Cerebellar nuclear complex (tissue), 1 donor: Measurements from ENCODE around the gene SLC39A11.
"Not testable (repeated sequence)": the region's sequence is repeated elsewhere in the genome, so short reads cannot be mapped to it uniquely, and the experiment has no call there.

ENCODE experiments used
- DNase-seq, 2 experiments: peaks; one replicate each; lab custom pipeline; 2025; lab: John Stamatoyannopoulos, UW

SLC39A11 gene

GRCh38 chr17:73107191-73107590 lies 14.7 kb upstream of the SLC39A11 start:
- no peak for DNase-seq

DNA sequence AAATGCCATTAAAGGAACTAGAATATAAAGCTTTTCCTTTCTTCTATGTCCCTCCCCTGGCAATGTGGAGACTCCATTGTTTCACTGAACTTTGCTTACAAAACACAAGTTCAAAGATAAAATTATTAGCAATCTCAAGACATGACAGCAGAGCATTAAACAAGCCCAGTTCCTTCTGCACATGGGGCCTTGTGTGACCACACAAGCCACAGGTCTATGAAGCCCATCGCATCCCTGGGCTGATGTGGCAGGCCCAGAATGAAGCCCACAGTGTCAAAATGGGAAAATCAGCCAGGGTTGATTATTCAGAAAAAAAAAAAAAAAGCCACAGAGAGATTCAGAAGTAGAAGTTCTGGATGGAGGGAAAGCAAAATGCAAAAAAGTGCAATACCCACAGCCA lies 12.9 kb upstream of the SLC39A11 start:
- DNase-seq = no peak

GRCh38 chr17:73104450-73104849 lies 12.0 kb upstream of the SLC39A11 start:
- DNase-seq = no peak

GRCh38 chr17:73103641-73104335 lies 11.3 kb upstream of the SLC39A11 start:
- no peak for DNase-seq

DNA sequence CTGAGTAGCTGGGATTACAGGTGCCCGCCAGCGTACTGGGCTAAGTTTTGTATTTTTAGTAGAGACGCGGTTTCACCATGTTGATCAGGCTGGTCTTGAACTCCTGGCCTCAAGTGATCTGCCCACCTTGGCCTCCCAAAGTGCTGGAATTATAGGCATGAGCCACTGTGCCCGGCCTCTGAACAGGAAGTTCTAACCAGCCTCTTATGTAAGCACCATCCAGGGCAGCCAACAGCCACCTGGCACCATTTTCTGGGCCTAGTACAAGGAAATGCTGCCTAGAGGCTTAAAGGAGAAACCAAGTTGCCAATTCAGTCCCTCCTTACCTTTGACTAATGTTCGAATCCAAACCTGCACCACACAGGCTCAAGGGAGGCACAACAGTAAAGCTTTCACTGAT lies 8.5 kb upstream of the SLC39A11 start:
- no peak for DNase-seq

GRCh38 chr17:73100363-73100762 lies 7.9 kb upstream of the SLC39A11 start:
- no peak for DNase-seq

DNA sequence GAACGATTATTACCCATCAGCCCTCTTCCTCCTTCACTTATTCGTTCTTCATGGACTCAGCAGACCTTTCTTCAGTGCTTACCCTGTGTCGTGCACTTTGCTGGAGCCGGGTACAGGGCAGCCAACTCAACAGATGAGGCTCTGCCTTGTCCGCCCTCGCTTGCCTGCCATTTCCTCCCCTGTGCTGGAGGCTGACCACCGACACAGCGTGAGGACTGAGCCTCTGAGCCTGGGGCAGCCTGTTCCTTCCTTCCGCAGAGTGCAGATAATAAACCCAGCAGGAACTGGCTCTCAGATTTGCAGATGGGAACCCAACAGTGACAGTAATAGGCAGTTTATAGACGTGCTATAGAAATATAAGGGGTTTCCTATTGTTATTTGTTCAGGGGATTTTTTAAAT lies 7.0 kb upstream of the SLC39A11 start:
- DNase-seq = peak; percentile 71 to 87

DNA sequence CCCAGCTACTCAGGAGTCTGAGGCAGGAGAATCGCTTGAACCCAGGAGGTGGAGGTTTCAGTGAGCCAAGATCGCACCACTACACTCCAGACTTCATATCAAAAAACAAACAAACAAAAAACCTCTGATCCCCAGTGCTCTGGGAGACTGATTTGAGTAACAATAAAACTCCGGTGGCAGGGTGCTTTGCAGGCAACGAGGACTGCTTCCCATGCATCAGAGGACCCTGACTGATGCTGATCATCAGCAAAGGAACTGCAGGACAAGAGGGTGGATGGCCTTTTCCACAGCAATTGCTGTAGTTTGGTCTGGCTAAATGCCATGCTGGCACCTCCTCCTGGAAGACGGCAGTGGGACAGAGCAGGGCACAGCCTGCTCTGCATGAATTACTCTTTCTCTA lies 6.4 kb upstream of the SLC39A11 start:
- DNase-seq = no peak

- DNase-seq = not testable (repeated sequence)
These were observed 5.7 kb upstream of the SLC39A11 start for GRCh38 chr17:73097973-73098765.

- no peak for DNase-seq
These were observed 4.4 kb upstream of the SLC39A11 start for GRCh38 chr17:73096866-73097265.

GRCh38 chr17:73096211-73096610 lies 3.7 kb upstream of the SLC39A11 start:
- DNase-seq = no peak

DNA sequence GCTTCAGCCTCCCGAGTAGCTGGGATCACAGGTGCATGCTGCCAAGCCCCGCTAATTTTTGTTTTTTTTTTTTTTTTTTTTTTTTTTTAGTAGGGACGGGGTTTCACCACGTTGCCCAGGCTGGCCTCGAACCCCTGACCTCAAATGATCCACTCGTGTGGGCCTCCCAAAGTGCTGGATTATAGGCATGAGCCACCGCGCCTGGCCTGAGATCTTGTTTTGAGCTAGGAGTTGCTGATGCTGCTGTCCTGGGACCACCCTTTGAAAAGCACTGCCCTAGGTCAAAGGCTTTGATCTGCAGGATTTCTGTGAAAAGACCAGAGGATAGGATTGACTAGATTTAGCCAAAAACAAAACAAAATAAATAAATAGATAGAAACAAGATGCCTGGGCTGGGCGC lies 798 bp upstream of the SLC39A11 start:
- DNase-seq = no peak

- no peak for DNase-seq
These were observed 542 bp downstream of the SLC39A11 start for GRCh38 chr17:73091770-73092522.

DNA sequence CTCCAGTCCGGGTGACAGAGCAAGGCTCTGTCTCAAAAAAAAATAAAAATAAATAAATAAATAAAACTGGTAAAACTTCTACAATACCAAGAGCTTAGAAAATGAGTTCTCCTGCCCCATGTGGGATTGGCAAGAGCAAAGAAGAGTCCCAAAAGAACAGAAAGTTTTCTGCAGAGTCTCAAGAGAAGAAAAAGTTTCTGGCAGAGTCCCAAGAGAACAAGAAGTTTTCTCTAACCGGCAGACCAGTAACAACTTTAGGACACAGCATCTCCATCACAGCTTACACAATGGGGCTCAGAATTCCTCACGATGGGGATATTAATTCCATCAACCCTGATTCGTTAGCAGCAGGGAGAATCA lies 1.1 kb downstream of the SLC39A11 start:
- DNase-seq = no peak

- no peak for DNase-seq
These were observed 1.9 kb downstream of the SLC39A11 start for GRCh38 chr17:73090396-73091202.

GRCh38 chr17:73089322-73090317 lies 2.9 kb downstream of the SLC39A11 start:
- peak in 1 of 2 experiments; percentile 23 for DNase-seq

DNA sequence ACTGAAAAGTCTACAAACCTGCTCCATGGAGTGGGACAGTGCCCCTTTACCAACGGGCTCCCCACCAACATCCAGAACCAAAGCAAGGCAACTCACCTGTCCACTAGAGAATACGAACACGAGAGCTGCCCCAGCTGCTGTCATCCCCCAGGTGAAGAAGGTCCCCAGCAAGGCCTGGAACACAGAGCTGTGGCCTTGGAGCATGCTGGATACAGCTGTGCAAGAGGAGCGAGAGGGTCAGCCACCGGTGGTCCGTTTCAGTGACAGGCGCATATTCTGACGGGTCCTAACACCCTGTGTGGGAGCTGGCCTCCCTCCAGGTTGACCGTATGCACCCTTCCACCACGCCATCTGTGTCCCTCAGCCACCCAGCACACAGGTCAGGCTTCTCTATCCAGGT lies 3.9 kb downstream of the SLC39A11 start:
- DNase-seq = no peak

DNA sequence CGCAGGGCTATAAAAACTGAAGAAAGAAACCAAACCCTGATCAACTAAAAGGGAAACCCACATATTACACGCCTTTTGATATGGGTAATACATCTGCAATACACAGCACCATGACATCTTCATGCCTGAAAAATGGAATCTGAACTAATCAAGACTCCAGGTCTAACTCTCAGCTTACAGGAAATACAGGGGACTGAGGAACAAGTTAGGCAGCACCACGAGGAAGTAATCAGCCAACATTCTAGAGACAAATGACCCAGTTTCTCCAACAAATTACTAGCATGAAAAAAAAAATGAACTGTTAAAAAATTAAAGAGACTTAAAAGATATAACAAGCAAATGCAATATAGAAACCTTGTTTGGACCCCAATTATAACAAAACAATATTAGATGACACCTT lies 9.1 kb downstream of the SLC39A11 start:
- no peak for DNase-seq

DNA sequence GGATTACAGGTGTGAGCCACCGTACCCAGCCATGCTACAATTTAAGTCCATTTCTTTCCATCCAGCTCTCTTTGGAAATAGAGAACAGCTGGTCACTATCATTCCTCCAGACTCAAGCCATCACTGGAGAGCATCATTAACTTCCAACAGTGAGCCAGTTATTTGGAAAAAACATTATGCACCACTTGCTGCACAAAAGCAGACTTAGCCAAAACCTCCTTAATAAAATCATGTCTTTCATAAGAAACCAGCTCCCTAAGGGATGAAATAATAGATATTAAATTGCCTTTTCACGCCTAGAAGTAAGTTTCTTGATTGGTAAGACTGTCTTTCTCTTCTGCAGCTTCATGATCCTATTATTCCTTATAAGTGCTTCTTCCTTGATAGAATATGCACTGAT lies 17.9 kb downstream of the SLC39A11 start:
- DNase-seq = no peak

DNA sequence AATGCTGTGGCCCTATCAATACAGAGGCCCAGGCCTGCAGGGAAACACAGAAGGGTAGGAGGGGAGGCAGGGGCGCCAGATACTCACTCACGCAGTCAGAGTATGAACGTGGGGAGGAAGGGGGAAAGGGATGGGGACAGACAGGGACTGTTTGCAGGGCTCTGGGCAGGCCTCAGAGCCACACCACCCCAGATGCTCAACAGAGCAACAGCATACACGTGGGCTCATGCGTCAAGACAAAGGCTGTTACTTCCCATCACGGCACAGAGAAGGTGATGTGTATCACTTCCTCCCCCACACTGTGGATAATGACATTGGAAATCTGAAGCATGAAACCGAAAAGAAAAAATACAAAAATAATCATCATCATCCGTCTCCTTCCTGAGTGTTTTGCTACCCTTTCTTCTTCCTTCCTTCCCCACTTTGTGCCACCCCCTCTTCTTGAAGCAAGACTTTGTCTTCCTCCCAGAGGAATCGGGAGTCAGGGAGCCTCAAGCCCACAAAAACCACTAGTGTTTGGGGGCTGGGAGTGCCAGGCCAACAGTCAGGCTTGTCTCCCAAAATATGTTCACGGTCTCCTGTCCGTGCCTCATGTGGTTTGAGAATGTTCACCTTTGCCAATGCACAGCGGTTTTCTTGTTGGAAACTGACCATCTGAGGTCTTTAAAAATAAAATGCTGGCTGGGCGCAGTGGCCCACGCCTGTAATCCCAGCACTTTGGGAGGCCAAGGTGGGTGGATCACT lies 20.1 kb downstream of the SLC39A11 start:
- no peak for DNase-seq
